ENCODE results near the gene TARM1.

Gene TARM1

DNA sequence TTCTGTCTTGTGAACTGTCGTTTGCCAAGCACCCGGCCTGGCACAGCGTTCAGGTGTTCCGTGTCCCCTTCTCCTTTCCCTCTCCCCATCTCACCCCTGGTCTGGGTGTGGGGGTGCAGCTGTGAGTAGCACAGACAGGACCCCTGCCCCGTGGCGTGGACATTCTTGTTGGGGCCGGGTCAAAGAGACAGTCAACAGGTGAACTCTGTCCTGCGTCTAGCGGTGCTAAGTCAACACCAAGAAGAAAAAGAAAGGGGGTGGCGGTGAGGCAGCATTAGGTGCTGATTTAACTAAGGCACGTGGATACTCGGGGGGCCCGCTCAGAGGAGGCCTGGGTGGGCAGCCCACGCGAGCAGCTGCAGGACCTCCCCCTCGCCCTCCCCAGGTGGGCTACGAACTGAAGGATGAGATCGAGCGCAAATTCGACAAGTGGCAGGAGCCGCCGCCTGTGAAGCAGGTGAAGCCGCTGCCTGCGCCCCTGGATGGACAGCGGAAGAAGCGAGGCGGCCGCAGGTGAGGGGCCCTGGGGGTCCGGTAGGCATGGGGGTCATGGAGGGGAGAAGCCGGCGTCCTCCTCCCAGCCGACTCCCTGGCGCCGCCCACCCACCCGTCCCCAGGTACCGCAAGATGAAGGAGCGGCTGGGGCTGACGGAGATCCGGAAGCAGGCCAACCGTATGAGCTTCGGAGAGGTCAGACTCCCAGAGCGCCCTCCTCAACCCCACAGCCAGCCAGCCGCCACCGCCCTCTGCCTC, 46.7 kb upstream of the TARM1 start:
- H3K36me3 ChIP-seq (ENCODE audit: insufficient read depth): no peaks in the 10 kb centered on the region
- no peaks in the 10 kb centered on the region for H3K27me3 ChIP-seq (ENCODE audit: insufficient read depth, low read depth)
- H3K4me2 ChIP-seq: no peak overlapping the region
- H4K20me1 ChIP-seq (ENCODE audit: insufficient read depth): no peaks in the 10 kb centered on the region
- H3K79me2 ChIP-seq (ENCODE audit: insufficient read depth, low read depth): no peaks in the 10 kb centered on the region
- no peak for TF ChIP-seq CTCF (conservative IDR thresholded peaks at IDR 0.05; ENCODE audit: low read depth, low read length)
- no peaks in the 10 kb centered on the region for H3K4me1 ChIP-seq (ENCODE audit: low read depth, poor library complexity, severe bottlenecking)
- H2AFZ ChIP-seq (ENCODE audit: low read depth): no peak overlapping the region
- H3K9ac ChIP-seq: no peak overlapping the region
- H3K4me3 ChIP-seq (IDR thresholded peaks at IDR 0.05; ENCODE audit: insufficient read depth, low read depth, low read length): no peak overlapping the region
- no peak overlapping the region for H3K27ac ChIP-seq

DNA sequence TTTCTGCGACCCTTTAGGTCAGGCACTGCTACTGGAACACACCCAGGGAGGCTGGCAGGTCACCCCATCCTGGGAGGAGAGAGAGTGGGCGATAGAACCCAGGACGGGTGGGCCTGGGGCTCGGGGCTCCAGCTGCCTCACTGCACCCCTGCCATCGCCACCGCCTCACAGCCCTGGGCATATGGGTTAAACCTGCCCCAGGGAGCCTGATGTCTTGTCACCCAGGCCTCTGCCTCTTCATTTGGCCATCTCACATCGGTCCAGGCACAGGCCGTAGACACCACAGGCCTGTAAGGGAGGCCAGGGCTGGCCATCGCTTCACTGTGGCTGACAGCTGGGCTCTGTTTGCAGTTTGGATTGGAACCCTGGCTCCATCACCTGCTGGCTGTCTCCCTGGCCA, 44.5 kb upstream of the TARM1 start:
- Histone ChIP-seq H3K27ac (no peak overlapping the region), H3K27me3 (ENCODE audit: insufficient read depth, low read depth) (no peaks in the 10 kb centered on the region), H3K79me2 (ENCODE audit: insufficient read depth, low read depth) (no peaks in the 10 kb centered on the region), H3K4me2 (no peak overlapping the region), H3K36me3 (ENCODE audit: insufficient read depth) (no peaks in the 10 kb centered on the region; the same call in 1 of the 2 replicates), H4K20me1 (ENCODE audit: insufficient read depth) (no peaks in the 10 kb centered on the region), H3K4me1 (ENCODE audit: low read depth, poor library complexity, severe bottlenecking) (no peaks in the 10 kb centered on the region), H3K9ac (no peak overlapping the region), H2AFZ (ENCODE audit: low read depth) (no peak overlapping the region), H3K4me3 (IDR thresholded peaks at IDR 0.05; ENCODE audit: insufficient read depth, low read depth, low read length) (no peak overlapping the region)
- TF ChIP-seq CTCF (conservative IDR thresholded peaks at IDR 0.05; ENCODE audit: low read depth, low read length): no peak

DNA sequence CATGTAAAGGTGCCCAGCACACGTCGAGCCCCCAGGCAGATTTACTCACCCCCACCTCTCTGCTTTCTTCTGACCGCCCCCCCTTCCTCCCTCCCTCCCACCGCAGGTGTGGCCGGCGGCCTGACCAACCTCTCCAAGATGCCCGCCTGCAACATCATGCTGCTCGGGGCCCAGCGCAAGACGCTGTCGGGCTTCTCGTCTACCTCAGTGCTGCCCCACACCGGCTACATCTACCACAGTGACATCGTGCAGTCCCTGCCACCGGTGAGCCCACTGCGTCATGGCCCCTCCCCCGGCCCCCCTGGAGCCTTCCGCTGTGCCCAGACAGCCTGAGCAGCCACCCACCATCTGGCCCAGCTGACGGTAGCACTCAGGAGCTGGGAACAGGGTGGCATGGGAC, 43.2 kb upstream of the TARM1 start:
- Histone ChIP-seq H3K4me1 (ENCODE audit: low read depth, poor library complexity, severe bottlenecking) (no peaks in the 10 kb centered on the region), H3K9ac (no peak overlapping the region), H4K20me1 (ENCODE audit: insufficient read depth) (no peaks in the 10 kb centered on the region), H3K79me2 (ENCODE audit: insufficient read depth, low read depth) (no peaks in the 10 kb centered on the region), H3K4me2 (no peak overlapping the region), H3K27me3 (ENCODE audit: insufficient read depth, low read depth) (no peaks in the 10 kb centered on the region), H3K27ac (no peak overlapping the region), H3K4me3 (IDR thresholded peaks at IDR 0.05; ENCODE audit: insufficient read depth, low read depth, low read length) (no peak overlapping the region), H2AFZ (ENCODE audit: low read depth) (no peak overlapping the region), H3K36me3 (ENCODE audit: insufficient read depth) (no peaks in the 10 kb centered on the region; the same call in 1 of the 2 replicates)
- TF ChIP-seq CTCF (conservative IDR thresholded peaks at IDR 0.05; ENCODE audit: low read depth, low read length): no peak

DNA sequence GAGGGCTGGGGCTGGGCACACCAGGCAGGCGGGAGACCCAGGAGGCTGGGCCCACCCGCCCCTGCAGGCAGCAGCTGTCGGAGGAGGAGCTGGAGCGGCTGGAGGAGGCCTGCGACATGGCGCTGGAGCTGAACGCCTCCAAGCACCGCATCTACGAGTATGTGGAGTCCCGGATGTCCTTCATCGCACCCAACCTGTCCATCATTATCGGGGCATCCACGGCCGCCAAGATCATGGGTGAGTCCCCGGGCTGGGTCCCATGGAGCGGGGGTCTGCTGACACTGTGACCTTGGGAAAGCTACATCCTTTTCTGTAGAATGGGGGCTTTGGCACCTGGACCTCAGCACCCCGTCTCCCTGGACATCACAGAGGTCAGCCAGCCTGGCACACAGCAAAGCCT, 42.5 kb upstream of the TARM1 start:
- no peak overlapping the region for H3K9ac ChIP-seq
- no peak overlapping the region for H2AFZ ChIP-seq (ENCODE audit: low read depth)
- no peak for TF ChIP-seq CTCF (conservative IDR thresholded peaks at IDR 0.05; ENCODE audit: low read depth, low read length)
- no peak overlapping the region for H3K4me2 ChIP-seq
- H4K20me1 ChIP-seq (ENCODE audit: insufficient read depth): no peaks in the 10 kb centered on the region
- no peaks in the 10 kb centered on the region for H3K4me1 ChIP-seq (ENCODE audit: low read depth, poor library complexity, severe bottlenecking)
- no peaks in the 10 kb centered on the region for H3K27me3 ChIP-seq (ENCODE audit: insufficient read depth, low read depth)
- no peak overlapping the region for H3K4me3 ChIP-seq (IDR thresholded peaks at IDR 0.05; ENCODE audit: insufficient read depth, low read depth, low read length)
- no peaks in the 10 kb centered on the region; the same call in 1 of the 2 replicates for H3K36me3 ChIP-seq (ENCODE audit: insufficient read depth)
- H3K27ac ChIP-seq: no peak overlapping the region
- no peaks in the 10 kb centered on the region for H3K79me2 ChIP-seq (ENCODE audit: insufficient read depth, low read depth)

Measured in KMS-11 (cell line).